Measurements from ENCODE around the gene CERS6.

GRCh38 chr2:168663993-168664392 lies 207.9 kb downstream of the CERS6 start:
- TF ChIP-seq, protein P1, sequence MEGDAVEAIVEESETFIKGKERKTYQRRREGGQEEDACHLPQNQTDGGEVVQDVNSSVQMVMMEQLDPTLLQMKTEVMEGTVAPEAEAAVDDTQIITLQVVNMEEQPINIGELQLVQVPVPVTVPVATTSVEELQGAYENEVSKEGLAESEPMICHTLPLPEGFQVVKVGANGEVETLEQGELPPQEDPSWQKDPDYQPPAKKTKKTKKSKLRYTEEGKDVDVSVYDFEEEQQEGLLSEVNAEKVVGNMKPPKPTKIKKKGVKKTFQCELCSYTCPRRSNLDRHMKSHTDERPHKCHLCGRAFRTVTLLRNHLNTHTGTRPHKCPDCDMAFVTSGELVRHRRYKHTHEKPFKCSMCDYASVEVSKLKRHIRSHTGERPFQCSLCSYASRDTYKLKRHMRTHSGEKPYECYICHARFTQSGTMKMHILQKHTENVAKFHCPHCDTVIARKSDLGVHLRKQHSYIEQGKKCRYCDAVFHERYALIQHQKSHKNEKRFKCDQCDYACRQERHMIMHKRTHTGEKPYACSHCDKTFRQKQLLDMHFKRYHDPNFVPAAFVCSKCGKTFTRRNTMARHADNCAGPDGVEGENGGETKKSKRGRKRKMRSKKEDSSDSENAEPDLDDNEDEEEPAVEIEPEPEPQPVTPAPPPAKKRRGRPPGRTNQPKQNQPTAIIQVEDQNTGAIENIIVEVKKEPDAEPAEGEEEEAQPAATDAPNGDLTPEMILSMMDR (IDR thresholded peaks at IDR 0.05), result no peak
- no peak for TF ChIP-seq POLR2A (IDR thresholded peaks at IDR 0.05)

Data from thyroid gland (tissue), 4 donors.